IMR-90 (cell line): ENCODE results near the gene NOXO1. TPM values are rescaled to one million over a fixed set of nuclear protein-coding genes. Genes with fewer than 3 reads are reported as not detected.

Experiments
- ATAC-seq: fragments of 200-7000 bp; cut with Tn5 transposase; 2 replicates; pipeline ENCODE4 v1.9.1; 2020; ENCODE audit warnings: low read depth, mild to moderate bottlenecking, moderate library complexity
- BruUV-seq: library from RNA; stranded (reverse); fragments of 400-500 nt; replicated peaks from 2 replicates; lab custom pipeline; 2021; lab: Mats Ljungman, UMichigan
- CTCF ChIA-PET: fragments of 300-600 bp; formaldehyde crosslinking; extraction: SDS; loops from one replicate; lab custom pipeline; 2021; ENCODE audit warnings: antibody characterized with exemption; lab: Yijun Ruan, JAX
- POLR2A ChIA-PET: fragments of 300-600 bp; sonication (Branson Sonifier 250); formaldehyde crosslinking; loops from one replicate; lab custom pipeline; 2022; ENCODE audit warnings: antibody characterized with exemption; ENCODE audit not compliant: unreplicated experiment; lab: Charles Lee
- DNase-seq: peaks from one replicate; pipeline ENCODE4 v3.0.0; 2013
- H2AFZ ChIP-seq: replicated peaks from 2 replicates; pipeline ENCODE3; 2013; ENCODE audit warnings: low read length, mild to moderate bottlenecking; ENCODE audit not compliant: poor library complexity
- H2AK5ac ChIP-seq: 2 replicates; pipeline ENCODE4 v1.6.1; 2013; ENCODE audit warnings: low read depth, low read length, inconsistent platforms
- H2AK9ac ChIP-seq: replicated peaks from 2 replicates; pipeline ENCODE3; 2013; ENCODE audit warnings: mild to moderate bottlenecking, low read depth, low read length, moderate library complexity; ENCODE audit not compliant: poor library complexity
- H2BK120ac ChIP-seq: 2 replicates; pipeline ENCODE4 v1.6.1; 2013; ENCODE audit warnings: low read depth, low read length, inconsistent platforms
- H2BK15ac ChIP-seq: 3 replicates; pipeline ENCODE4 v1.6.1; 2013; ENCODE audit warnings: low read depth, low read length, inconsistent platforms
- H2BK20ac ChIP-seq: 2 replicates; pipeline ENCODE4 v1.6.1; 2013; ENCODE audit warnings: low read depth, mild to moderate bottlenecking, inconsistent platforms, low read length, moderate library complexity
- H2BK5ac ChIP-seq: 2 replicates; pipeline ENCODE4 v1.6.1; 2013; ENCODE audit warnings: mild to moderate bottlenecking, low read depth, low read length, inconsistent platforms; ENCODE audit not compliant: poor library complexity, severe bottlenecking
- H3K14ac ChIP-seq: replicated peaks from 2 replicates; pipeline ENCODE4 v1.6.1; 2013; ENCODE audit warnings: low read depth, low read length, inconsistent platforms
- H3K18ac ChIP-seq: 2 replicates; pipeline ENCODE4 v1.6.1; 2013; ENCODE audit warnings: low read depth, low read length, control low read depth
- H3K23ac ChIP-seq: 2 replicates; pipeline ENCODE4 v1.6.1; 2013; ENCODE audit warnings: low read depth, low read length, inconsistent platforms
- H3K27ac ChIP-seq: 2 replicates; pipeline ENCODE4 v1.5.1; 2013; ENCODE audit warnings: mild to moderate bottlenecking, control low read depth, low read length; ENCODE audit not compliant: insufficient read depth
- H3K27me3 ChIP-seq: 2 replicates; pipeline ENCODE4 v1.6.1; 2013; ENCODE audit warnings: low read length; ENCODE audit not compliant: control insufficient read depth, insufficient read depth
- H3K36me3 ChIP-seq: 2 replicates; pipeline ENCODE4 v1.6.1; 2013; ENCODE audit warnings: low read length, mixed read lengths; ENCODE audit not compliant: control insufficient read depth, insufficient read depth
- H3K4ac ChIP-seq: 2 replicates; pipeline ENCODE4 v1.6.1; 2013; ENCODE audit warnings: low read depth, low read length, inconsistent platforms
- H3K4me1 ChIP-seq: 2 replicates; pipeline ENCODE4 v1.6.1; 2013; ENCODE audit warnings: low read length, mixed read lengths; ENCODE audit not compliant: control insufficient read depth, insufficient read depth
- H3K4me2 ChIP-seq: 2 replicates; pipeline ENCODE4 v1.6.1; 2013; ENCODE audit warnings: low read depth, mild to moderate bottlenecking, control low read depth, low read length, moderate library complexity
- H3K4me3 ChIP-seq: 2 replicates; pipeline ENCODE4 v1.5.1; 2013; ENCODE audit warnings: low read depth, mild to moderate bottlenecking, control low read depth, low read length, moderate library complexity; ENCODE audit not compliant: insufficient read depth
- H3K56ac ChIP-seq: 2 replicates; pipeline ENCODE4 v1.6.1; 2013; ENCODE audit warnings: low read length, inconsistent platforms; ENCODE audit not compliant: insufficient read depth; ENCODE audit errors: extremely low read depth
- H3K79me1 ChIP-seq, 2 experiments: 2 replicates each; pipeline ENCODE4 v1.6.1; 2013; ENCODE audit warnings: low read length in 2 of 2, inconsistent platforms in 1 of 2, low read depth in 1 of 2
- H3K9ac ChIP-seq: 2 replicates; pipeline ENCODE4 v1.6.1; 2013; ENCODE audit warnings: low read depth, low read length, control low read depth
- H3K9me1 ChIP-seq: 2 replicates; pipeline ENCODE4 v1.6.1; 2013; ENCODE audit warnings: low read length, inconsistent platforms; ENCODE audit not compliant: insufficient read depth
- H3K9me3 ChIP-seq: 2 replicates; pipeline ENCODE4 v1.6.1; 2013; ENCODE audit warnings: low read length; ENCODE audit not compliant: control insufficient read depth, insufficient read depth
- H4K20me1 ChIP-seq: 2 replicates; pipeline ENCODE4 v1.6.1; 2013; ENCODE audit warnings: low read length, inconsistent platforms; ENCODE audit not compliant: insufficient read depth
- H4K5ac ChIP-seq: 2 replicates; pipeline ENCODE4 v1.6.1; 2013; ENCODE audit warnings: mild to moderate bottlenecking, low read depth, low read length, control low read depth
- H4K8ac ChIP-seq, 2 experiments: 2 replicates each; pipeline ENCODE4 v1.6.1; 2013; ENCODE audit warnings: low read depth in 2 of 2, low read length in 2 of 2, control low read depth in 1 of 2, inconsistent platforms in 1 of 2
- H4K91ac ChIP-seq: 2 replicates; pipeline ENCODE4 v1.6.1; 2013; ENCODE audit warnings: low read depth, low read length, inconsistent platforms; ENCODE audit not compliant: insufficient read depth
- BHLHE40 ChIP-seq: fragments of 150-350 bp; IDR thresholded peaks from 2 replicates; pipeline ENCODE4 v1.6.1; 2016; ENCODE audit warnings: mild to moderate bottlenecking, low read depth, low read length
- CEBPB ChIP-seq: IDR thresholded peaks from 2 replicates; pipeline ENCODE4 v1.6.1; 2012; ENCODE audit warnings: low read depth, low read length, improper control_type of control experiment
- CHD1 ChIP-seq: IDR thresholded peaks from 2 replicates; pipeline ENCODE4 v1.6.1; 2012; ENCODE audit warnings: low read depth, low read length, improper control_type of control experiment
- MAZ ChIP-seq: IDR thresholded peaks from 2 replicates; pipeline ENCODE4 v1.6.1; 2012; ENCODE audit warnings: low read depth, mild to moderate bottlenecking, low read length, improper control_type of control experiment, moderate library complexity, borderline replicate concordance
- POLR2A ChIP-seq: IDR thresholded peaks from 2 replicates; pipeline ENCODE4 v1.6.1; 2012; ENCODE audit warnings: mild to moderate bottlenecking, low read depth, low read length
- SMC3 ChIP-seq: fragments of 150-350 bp; IDR thresholded peaks from 2 replicates; pipeline ENCODE4 v1.6.1; 2016; ENCODE audit warnings: low read depth, mild to moderate bottlenecking, antibody characterized with exemption, low read length, moderate library complexity
- WGBS, 2 experiments: methylation state at CpG; one replicate each; pipeline versions ENCODE4 v1.1.5 to v1.1.7; 2013; ENCODE audit warnings: missing lambda C conversion rate in 2 of 2; ENCODE audit not compliant: insufficient read length in 1 of 2; ENCODE audit errors: extremely low coverage in 2 of 2; 5-methylcytosine and 5-hydroxymethylcytosine counted together
- dilution Hi-C: fragments of 300-500 bp; cut with HindIII; formaldehyde crosslinking; loops from one replicate; pipeline ENCODE4 v1.14.3; 2018; ENCODE audit warnings: low sequenced_read_pairs; ENCODE audit not compliant: unreplicated experiment
- in situ Hi-C: fragments of 300-500 bp; cut with MboI; formaldehyde crosslinking; loops from 3 replicates; pipeline ENCODE4 v1.14.3; 2019; ENCODE audit warnings: low sequenced_read_pairs, inconsistent platforms, mixed read lengths
- intact Hi-C: fragments of 100-400 bp; cut with micrococcal nuclease; formaldehyde crosslinking; loops from 2 replicates; pipeline ENCODE4 v1.10.0; 2022
- polyA plus RNA-seq, 3 experiments: library from polyadenylated mRNA; depleted of rRNA; stranded (reverse); fragments of >200 nt; gene quantifications; 2 replicates each; pipeline ENCODE4 v1.2.3, GENCODE V29; 2012; ENCODE audit warnings: low replicate concordance in 1 of 3
- total RNA-seq: library from RNA; depleted of rRNA; stranded (reverse); fragments of >200 nt; gene quantifications from 2 replicates; pipeline ENCODE4 v1.2.3, GENCODE V29; 2012

Gene NOXO1
- total and polyA plus RNA-seq, 2 of the 4 experiments (the other 2 are of a cell fraction): 0.56 TPM; not detected in 1

DNA sequence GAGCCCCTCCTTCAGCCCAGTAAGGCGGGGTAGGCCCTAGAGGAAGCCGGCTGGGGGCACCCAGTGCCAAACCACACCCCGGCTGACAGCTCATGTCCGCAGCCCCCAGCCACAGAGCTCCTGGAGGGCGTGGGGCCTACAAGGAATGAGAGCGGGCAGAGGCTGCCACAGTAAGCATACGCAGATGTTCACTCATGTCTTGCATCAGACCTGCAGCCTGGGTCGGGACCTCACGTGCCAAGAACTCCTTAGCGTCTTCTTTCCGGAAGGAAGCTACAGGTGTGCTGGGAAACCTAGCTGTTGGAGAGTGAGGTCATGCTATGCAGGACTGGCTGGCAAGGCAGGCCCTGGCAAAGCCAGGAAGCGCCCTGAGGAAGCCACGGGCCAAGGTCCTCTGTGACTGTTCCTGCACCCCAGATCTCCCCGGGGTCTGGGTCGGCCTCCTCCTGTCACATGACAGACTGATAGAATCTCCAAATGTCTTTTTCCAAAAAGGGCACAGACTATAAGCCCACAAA lies 26.8 kb upstream of the NOXO1 start:
- Histone ChIP-seq H2BK15ac (no peak overlapping the region), H4K5ac (no peak overlapping the region), H3K56ac (no peak overlapping the region; the same call in 1 of the 2 replicates), H3K14ac (peak overlapping the region; percentile 83; the same call in 1 of the 2 replicates), H2AK5ac (no peak overlapping the region), H3K4ac (peak overlapping the region; percentile 4; the same call in 1 of the 2 replicates), H3K9ac (peak overlapping the region; percentile 13; the same call in 1 of the 2 replicates), H4K20me1 (peaks cover 61% of the 10 kb centered on the region), H4K91ac (no peak overlapping the region), H2AK9ac (peak overlapping the region; percentile 91), H3K4me3 (peak overlapping the region; percentile 75; the same call in 1 of the 2 replicates), H3K36me3 (peaks cover 12% of the 10 kb centered on the region), H3K9me3 (no peaks in the 10 kb centered on the region), H2BK120ac (no peak overlapping the region), H3K23ac (peak overlapping the region; percentile 95), H3K4me2 (peak overlapping the region; percentile 97), H2BK5ac (no peak overlapping the region), H3K27ac (peak overlapping the region; percentile 19), H3K79me1 (peaks cover 15 to 71% of the 10 kb centered on the region in 2 experiments; a peak in 3 of 4 replicates), H3K18ac (no peak overlapping the region), H3K27me3 (no peaks in the 10 kb centered on the region), H3K4me1 (peaks cover 28% of the 10 kb centered on the region), H3K9me1 (peaks cover 8% of the 10 kb centered on the region; the same call in 1 of the 2 replicates), H2BK20ac (no peak overlapping the region), H2AFZ (no peak overlapping the region), H4K8ac (no peak overlapping the region)
- ChIA-PET CTCF (interaction anchor here (1.4 kb wide), 1 partner anchor 133 kb away, joined by 4 read pairs; no protein-coding TSS in a partner anchor), POLR2A (no interaction called here)
- BruUV-seq: no TSS peak
- in situ Hi-C loops (no loop called here), dilution Hi-C loops (no loop called here), intact Hi-C loops (no loop called here)
- TF ChIP-seq SMC3 (no peak), CHD1 (no peak), POLR2A (no peak), BHLHE40 (peak; percentile 57; the same call in 1 of the 2 replicates), CEBPB (peak; percentile 22; the same call in 1 of the 2 replicates), MAZ (no peak)
- DNase-seq (peak; percentile 34), ATAC-seq (no peak)
- WGBS, 2 experiments: 81% methylated on average over 10 of the region's 15 CpGs; no CpG with 5 or more reads in 1 of the 2 experiments
